HEK293 (cell line): ENCODE measurements around the gene NKAIN4.

Source experiments
- CTCF ChIA-PET: fragments of 350-600 bp; formaldehyde crosslinking; extraction: SDS; loops from one replicate; lab custom pipeline; 2021; ENCODE audit warnings: antibody characterized with exemption; lab: Yijun Ruan, JAX
- POLR2A ChIA-PET: fragments of 300-600 bp; formaldehyde crosslinking; extraction: SDS; loops from one replicate; lab custom pipeline; 2020; ENCODE audit warnings: antibody characterized with exemption, inconsistent platforms; lab: Yijun Ruan, JAX
- H3K27ac ChIP-seq: fragments of 200-500 bp; sonication (Bioruptor generic); 2 replicates; pipeline ENCODE4 v1.5.1; 2014; ENCODE audit warnings: low read depth, low read length, control low read depth, inconsistent platforms; ENCODE audit errors: extremely low read depth
- H3K36me3 ChIP-seq, 2 experiments: fragments of 200-500 bp in 1 of 2; sonication (Bioruptor generic) in 1 of 2; 1 replicate in 1 of 2; 2 replicates in 1 of 2; pipeline ENCODE4 v1.5.1; 2014 to 2017; ENCODE audit warnings: inconsistent platforms in 2 of 2, low read length in 2 of 2; ENCODE audit not compliant: control insufficient read depth in 2 of 2, insufficient read depth in 1 of 2
- H3K4me1 ChIP-seq: fragments of 200-500 bp; sonication (Bioruptor generic); 2 replicates; pipeline ENCODE4 v1.5.1; 2014; ENCODE audit warnings: mild to moderate bottlenecking, low read length, inconsistent platforms; ENCODE audit not compliant: control insufficient read depth, insufficient read depth
- H3K4me3 ChIP-seq: 2 replicates; pipeline ENCODE4 v1.5.1; 2011; ENCODE audit warnings: low read depth, mild to moderate bottlenecking, control low read depth, low read length, moderate library complexity
- H3K9me3 ChIP-seq: fragments of 200-500 bp; sonication (Bioruptor generic); 2 replicates; pipeline ENCODE4 v1.5.1; 2014; ENCODE audit warnings: low read depth, low read length, inconsistent platforms; ENCODE audit not compliant: control insufficient read depth, insufficient read depth
- IKZF3 ChIP-seq: fragments of 450-650 bp; IDR thresholded peaks from 2 replicates; pipeline ENCODE4 v1.5.0; 2018; ENCODE audit warnings: missing biosample characterization, mild to moderate bottlenecking, missing genetic modification characterization, moderate library complexity
- KLF1 ChIP-seq: fragments of 450-650 bp; formaldehyde crosslinking; IDR thresholded peaks from 2 replicates; pipeline ENCODE4 v1.5.1; 2016; ENCODE audit warnings: missing biosample characterization, missing genetic modification characterization
- PATZ1 ChIP-seq: fragments of 450-650 bp; formaldehyde crosslinking; IDR thresholded peaks from 2 replicates; pipeline ENCODE4 v1.5.1; 2016; ENCODE audit warnings: missing biosample characterization, missing genetic modification characterization
- PRDM1 ChIP-seq: fragments of 450-650 bp; formaldehyde crosslinking; IDR thresholded peaks from 2 replicates; pipeline ENCODE4; 2016; ENCODE audit warnings: missing biosample characterization, missing genetic modification characterization
- SALL2 ChIP-seq: fragments of 450-650 bp; formaldehyde crosslinking; IDR thresholded peaks from 2 replicates; pipeline ENCODE4 v1.5.0; 2017; ENCODE audit warnings: missing biosample characterization, mild to moderate bottlenecking, missing genetic modification characterization, borderline replicate concordance
- YY1 ChIP-seq: fragments of 450-650 bp; formaldehyde crosslinking; IDR thresholded peaks from 2 replicates; pipeline ENCODE4 v1.5.1; 2018; ENCODE audit warnings: missing biosample characterization, missing genetic modification characterization
- ZBTB6 ChIP-seq: fragments of 450-650 bp; formaldehyde crosslinking; IDR thresholded peaks from 2 replicates; pipeline ENCODE4 v1.5.1; 2017; ENCODE audit warnings: missing biosample characterization, missing genetic modification characterization
- ZNF10 ChIP-seq: fragments of 450-650 bp; formaldehyde crosslinking; IDR thresholded peaks from 2 replicates; pipeline ENCODE4 v1.5.1; 2017; ENCODE audit warnings: missing biosample characterization, missing genetic modification characterization
- ZNF157 ChIP-seq: fragments of 450-650 bp; formaldehyde crosslinking; IDR thresholded peaks from 2 replicates; pipeline ENCODE4 v1.5.1; 2016; ENCODE audit warnings: missing biosample characterization, missing genetic modification characterization
- ZNF16 ChIP-seq: fragments of 450-650 bp; formaldehyde crosslinking; IDR thresholded peaks from 2 replicates; pipeline ENCODE4 v1.5.1; 2016; ENCODE audit warnings: low read depth, missing biosample characterization, missing genetic modification characterization
- ZNF24 ChIP-seq: fragments of 450-650 bp; formaldehyde crosslinking; IDR thresholded peaks from 2 replicates; pipeline ENCODE4 v1.5.1; 2016; ENCODE audit warnings: missing biosample characterization, missing genetic modification characterization
- ZNF292 ChIP-seq: fragments of 450-650 bp; formaldehyde crosslinking; IDR thresholded peaks from 2 replicates; pipeline ENCODE4 v1.5.1; 2016; ENCODE audit warnings: low read depth, missing biosample characterization, missing genetic modification characterization, borderline replicate concordance
- ZNF404 ChIP-seq: fragments of 450-650 bp; formaldehyde crosslinking; IDR thresholded peaks from 2 replicates; pipeline ENCODE4 v1.5.1; 2017; ENCODE audit warnings: missing biosample characterization, missing genetic modification characterization
- ZNF514 ChIP-seq: fragments of 450-650 bp; formaldehyde crosslinking; IDR thresholded peaks from 2 replicates; pipeline ENCODE4 v1.5.1; 2016; ENCODE audit warnings: missing biosample characterization, missing genetic modification characterization
- ZNF548 ChIP-seq: fragments of 450-650 bp; formaldehyde crosslinking; IDR thresholded peaks from 2 replicates; pipeline ENCODE4 v1.5.1; 2016; ENCODE audit warnings: missing biosample characterization, missing genetic modification characterization
- ZNF549 ChIP-seq: fragments of 450-650 bp; IDR thresholded peaks from 2 replicates; pipeline ENCODE4 v1.5.1; 2018; ENCODE audit warnings: missing biosample characterization, missing genetic modification characterization, mild to moderate bottlenecking, inconsistent platforms, moderate library complexity
- ZNF560 ChIP-seq: fragments of 450-650 bp; formaldehyde crosslinking; IDR thresholded peaks from 2 replicates; pipeline ENCODE4 v1.5.1; 2017; ENCODE audit warnings: missing biosample characterization, missing genetic modification characterization, borderline replicate concordance
- ZNF624 ChIP-seq: fragments of 450-650 bp; formaldehyde crosslinking; IDR thresholded peaks from 2 replicates; pipeline ENCODE4 v1.5.1; 2017; ENCODE audit warnings: missing biosample characterization, missing genetic modification characterization
- ZNF692 ChIP-seq: fragments of 450-650 bp; formaldehyde crosslinking; IDR thresholded peaks from 2 replicates; pipeline ENCODE4 v1.5.1; 2016; ENCODE audit warnings: missing biosample characterization, missing genetic modification characterization
- ZNF76 ChIP-seq: fragments of 450-650 bp; formaldehyde crosslinking; IDR thresholded peaks from 2 replicates; pipeline ENCODE4; 2016; ENCODE audit warnings: low read depth, missing biosample characterization, missing genetic modification characterization, borderline replicate concordance
- ZSCAN5A ChIP-seq: fragments of 450-650 bp; formaldehyde crosslinking; IDR thresholded peaks from 2 replicates; pipeline ENCODE4 v1.5.1; 2016; ENCODE audit warnings: missing biosample characterization, missing genetic modification characterization
- TF ChIP-seq, protein P1 (sequence below): fragments of 450-650 bp; formaldehyde crosslinking; IDR thresholded peaks from 2 replicates; pipeline ENCODE4 v1.5.1; 2016; ENCODE audit warnings: missing biosample characterization, missing genetic modification characterization
- TF ChIP-seq, protein P2 (sequence below): fragments of 450-650 bp; formaldehyde crosslinking; IDR thresholded peaks from 2 replicates; pipeline ENCODE4 v1.5.1; 2016; ENCODE audit warnings: missing biosample characterization, missing genetic modification characterization
- TF ChIP-seq, protein P3 (sequence below): fragments of 450-650 bp; formaldehyde crosslinking; IDR thresholded peaks from 2 replicates; pipeline ENCODE4 v1.5.1; 2016; ENCODE audit warnings: missing biosample characterization, missing genetic modification characterization, low read depth

The NKAIN4 gene

GRCh38 chr20:63284083-63284440 lies 29.8 kb upstream of the NKAIN4 start:
- CTCF ChIA-PET = interaction anchor here (0.7 to 1.5 kb wide), 2 partner anchors 61 to 275 kb away, joined by 4 to 5 read pairs; no protein-coding TSS in a partner anchor
- H3K4me1 ChIP-seq = no peaks in the 10 kb centered on the region
- no peak overlapping the region for H3K27ac ChIP-seq
- TF ChIP-seq, protein P1, sequence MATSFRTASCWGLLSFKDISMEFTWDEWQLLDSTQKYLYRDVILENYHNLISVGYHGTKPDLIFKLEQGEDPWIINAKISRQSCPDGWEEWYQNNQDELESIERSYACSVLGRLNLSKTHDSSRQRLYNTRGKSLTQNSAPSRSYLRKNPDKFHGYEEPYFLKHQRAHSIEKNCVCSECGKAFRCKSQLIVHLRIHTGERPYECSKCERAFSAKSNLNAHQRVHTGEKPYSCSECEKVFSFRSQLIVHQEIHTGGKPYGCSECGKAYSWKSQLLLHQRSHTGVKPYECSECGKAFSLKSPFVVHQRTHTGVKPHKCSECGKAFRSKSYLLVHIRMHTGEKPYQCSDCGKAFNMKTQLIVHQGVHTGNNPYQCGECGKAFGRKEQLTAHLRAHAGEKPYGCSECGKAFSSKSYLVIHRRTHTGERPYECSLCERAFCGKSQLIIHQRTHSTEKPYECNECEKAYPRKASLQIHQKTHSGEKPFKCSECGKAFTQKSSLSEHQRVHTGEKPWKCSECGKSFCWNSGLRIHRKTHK (tag by site-specific recombination) = no peak
- TF ChIP-seq ZNF16 (tag by site-specific recombination) = no peak
- no peak for TF ChIP-seq ZBTB6 (tag by site-specific recombination)
- TF ChIP-seq, protein P2, sequence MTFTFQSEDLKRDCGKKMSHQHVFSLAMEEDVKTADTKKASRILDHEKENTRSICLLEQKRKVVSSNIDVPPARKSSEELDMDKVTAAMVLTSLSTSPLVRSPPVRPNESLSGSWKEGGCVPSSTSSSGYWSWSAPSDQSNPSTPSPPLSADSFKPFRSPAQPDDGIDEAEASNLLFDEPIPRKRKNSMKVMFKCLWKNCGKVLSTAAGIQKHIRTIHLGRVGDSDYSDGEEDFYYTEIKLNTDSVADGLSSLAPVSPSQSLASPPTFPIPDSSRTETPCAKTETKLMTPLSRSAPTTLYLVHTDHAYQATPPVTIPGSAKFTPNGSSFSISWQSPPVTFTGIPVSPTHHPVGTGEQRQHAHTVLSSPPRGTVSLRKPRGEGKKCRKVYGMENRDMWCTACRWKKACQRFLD (tag by site-specific recombination) = no peak
- no peak for TF ChIP-seq ZNF76 (tag by site-specific recombination)
- no peak for TF ChIP-seq ZNF514 (tag by site-specific recombination)
- TF ChIP-seq IKZF3 (tag by site-specific recombination) = no peak
- no peak for TF ChIP-seq PATZ1
- no peak for TF ChIP-seq ZNF624
- TF ChIP-seq ZNF404 (tag by site-specific recombination) = no peak
- no peak for TF ChIP-seq ZNF560 (tag by site-specific recombination)
- no peak for TF ChIP-seq ZNF548
- no peak for TF ChIP-seq ZNF549 (tag by site-specific recombination)
- no peak for TF ChIP-seq ZNF10
- no peak for TF ChIP-seq ZNF157 (tag by site-specific recombination)
- no peak for TF ChIP-seq YY1 (tag by site-specific recombination)
- no peak for TF ChIP-seq ZNF692 (tag by site-specific recombination)
- TF ChIP-seq, all 188 proteins: peak for 0
- no peak overlapping the region for H3K4me3 ChIP-seq
- POLR2A ChIA-PET = no interaction called here
- peaks cover 9 to 95% of the 10 kb centered on the region in 2 experiments; a peak in 2 of 3 replicates for H3K36me3 ChIP-seq
- no peaks in the 10 kb centered on the region for H3K9me3 ChIP-seq

GRCh38 chr20:63283397-63284082 lies 29.3 kb upstream of the NKAIN4 start:
- peaks cover 10 to 95% of the 10 kb centered on the region in 2 experiments; a peak in 2 of 3 replicates for H3K36me3 ChIP-seq
- H3K27ac ChIP-seq = no peak overlapping the region
- no peak overlapping the region for H3K4me3 ChIP-seq
- ChIA-PET POLR2A (no interaction called here), CTCF (interaction anchor here (0.7 kb wide), 1 partner anchor 275 kb away, joined by 5 read pairs; no protein-coding TSS in a partner anchor)
- H3K9me3 ChIP-seq = no peaks in the 10 kb centered on the region
- H3K4me1 ChIP-seq = no peaks in the 10 kb centered on the region
- no peak for TF ChIP-seq KLF1 (tag by site-specific recombination)
- no peak for TF ChIP-seq ZSCAN5A
- no peak for TF ChIP-seq SALL2
- TF ChIP-seq ZNF24 = no peak
- no peak for TF ChIP-seq ZNF292
- no peak for TF ChIP-seq PRDM1 (tag by site-specific recombination)
- TF ChIP-seq, protein P3, sequence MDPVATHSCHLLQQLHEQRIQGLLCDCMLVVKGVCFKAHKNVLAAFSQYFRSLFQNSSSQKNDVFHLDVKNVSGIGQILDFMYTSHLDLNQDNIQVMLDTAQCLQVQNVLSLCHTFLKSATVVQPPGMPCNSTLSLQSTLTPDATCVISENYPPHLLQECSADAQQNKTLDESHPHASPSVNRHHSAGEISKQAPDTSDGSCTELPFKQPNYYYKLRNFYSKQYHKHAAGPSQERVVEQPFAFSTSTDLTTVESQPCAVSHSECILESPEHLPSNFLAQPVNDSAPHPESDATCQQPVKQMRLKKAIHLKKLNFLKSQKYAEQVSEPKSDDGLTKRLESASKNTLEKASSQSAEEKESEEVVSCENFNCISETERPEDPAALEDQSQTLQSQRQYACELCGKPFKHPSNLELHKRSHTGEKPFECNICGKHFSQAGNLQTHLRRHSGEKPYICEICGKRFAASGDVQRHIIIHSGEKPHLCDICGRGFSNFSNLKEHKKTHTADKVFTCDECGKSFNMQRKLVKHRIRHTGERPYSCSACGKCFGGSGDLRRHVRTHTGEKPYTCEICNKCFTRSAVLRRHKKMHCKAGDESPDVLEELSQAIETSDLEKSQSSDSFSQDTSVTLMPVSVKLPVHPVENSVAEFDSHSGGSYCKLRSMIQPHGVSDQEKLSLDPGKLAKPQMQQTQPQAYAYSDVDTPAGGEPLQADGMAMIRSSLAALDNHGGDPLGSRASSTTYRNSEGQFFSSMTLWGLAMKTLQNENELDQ (tag by site-specific recombination) = no peak
